ENCODE data around the gene PCNX1.

DNA sequence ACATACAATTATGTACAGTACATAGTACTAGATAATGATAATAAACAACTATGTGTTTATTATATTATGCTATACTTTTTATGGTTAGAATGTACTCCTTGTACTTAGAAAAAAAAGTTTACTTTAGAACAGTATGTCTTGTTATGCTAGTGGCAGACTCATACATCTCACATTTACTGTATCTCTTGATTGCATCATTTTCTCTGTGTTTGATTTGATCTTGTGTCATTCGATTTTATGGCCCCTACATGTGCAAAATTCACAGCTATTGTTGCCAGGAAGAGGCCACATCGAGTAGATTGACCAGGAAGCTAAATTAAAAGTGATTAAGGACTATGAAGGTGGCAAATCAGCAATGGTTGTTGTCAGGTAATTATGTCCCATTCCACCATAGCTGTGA is 153.0 kb downstream of the PCNX1 start:
- TF ChIP-seq, protein P1, sequence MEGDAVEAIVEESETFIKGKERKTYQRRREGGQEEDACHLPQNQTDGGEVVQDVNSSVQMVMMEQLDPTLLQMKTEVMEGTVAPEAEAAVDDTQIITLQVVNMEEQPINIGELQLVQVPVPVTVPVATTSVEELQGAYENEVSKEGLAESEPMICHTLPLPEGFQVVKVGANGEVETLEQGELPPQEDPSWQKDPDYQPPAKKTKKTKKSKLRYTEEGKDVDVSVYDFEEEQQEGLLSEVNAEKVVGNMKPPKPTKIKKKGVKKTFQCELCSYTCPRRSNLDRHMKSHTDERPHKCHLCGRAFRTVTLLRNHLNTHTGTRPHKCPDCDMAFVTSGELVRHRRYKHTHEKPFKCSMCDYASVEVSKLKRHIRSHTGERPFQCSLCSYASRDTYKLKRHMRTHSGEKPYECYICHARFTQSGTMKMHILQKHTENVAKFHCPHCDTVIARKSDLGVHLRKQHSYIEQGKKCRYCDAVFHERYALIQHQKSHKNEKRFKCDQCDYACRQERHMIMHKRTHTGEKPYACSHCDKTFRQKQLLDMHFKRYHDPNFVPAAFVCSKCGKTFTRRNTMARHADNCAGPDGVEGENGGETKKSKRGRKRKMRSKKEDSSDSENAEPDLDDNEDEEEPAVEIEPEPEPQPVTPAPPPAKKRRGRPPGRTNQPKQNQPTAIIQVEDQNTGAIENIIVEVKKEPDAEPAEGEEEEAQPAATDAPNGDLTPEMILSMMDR (conservative IDR thresholded peaks at IDR 0.05; ENCODE audit: low read length): no peak
- no peak for TF ChIP-seq EZH2phosphoT487 (IDR thresholded peaks at IDR 0.05; ENCODE audit: borderline replicate concordance)

Data from Loucy (cell line).